ENCODE measurements around the gene TMEM156.
"Not testable (repeated sequence)": the region's sequence is repeated elsewhere in the genome, so short reads cannot be mapped to it uniquely, and the experiment has no call there.

TMEM156 gene

GRCh38 chr4:38954727-38955126 is 77.5 kb downstream of the TMEM156 start:
- no peak for DNase-seq

- no peak for DNase-seq
Observed at GRCh38 chr4:38952017-38952416, 80.2 kb downstream of the TMEM156 start.

GRCh38 chr4:38951598-38951997 is 80.6 kb downstream of the TMEM156 start:
- no peak for DNase-seq

- DNase-seq: no peak
Observed at GRCh38 chr4:38950734-38951133, 81.5 kb downstream of the TMEM156 start.

- no peak for DNase-seq
Observed at GRCh38 chr4:38950159-38950558, 82.0 kb downstream of the TMEM156 start.

GRCh38 chr4:38949411-38950051 is 82.7 kb downstream of the TMEM156 start:
- no peak for DNase-seq

GRCh38 chr4:38948551-38948950 is 83.7 kb downstream of the TMEM156 start:
- peak; percentile 40 for DNase-seq

GRCh38 chr4:38946919-38947318 is 85.3 kb downstream of the TMEM156 start:
- DNase-seq: no peak

GRCh38 chr4:38944440-38944839 is 87.8 kb downstream of the TMEM156 start:
- no peak for DNase-seq

- peak; percentile 50 for DNase-seq
Observed at GRCh38 chr4:38943343-38943742, 88.9 kb downstream of the TMEM156 start.

GRCh38 chr4:38941906-38942305 is 90.3 kb downstream of the TMEM156 start:
- DNase-seq: not testable (repeated sequence)

- DNase-seq: no peak
Observed at GRCh38 chr4:38940476-38940875, 91.7 kb downstream of the TMEM156 start.

- no peak for DNase-seq
Observed at GRCh38 chr4:38939165-38939564, 93.0 kb downstream of the TMEM156 start.

GRCh38 chr4:38935391-38936073 is 96.7 kb downstream of the TMEM156 start:
- no peak for DNase-seq

- no peak for DNase-seq
Observed at GRCh38 chr4:38931125-38931524, 101.1 kb downstream of the TMEM156 start.

GRCh38 chr4:38930707-38931106 is 101.5 kb downstream of the TMEM156 start:
- no peak for DNase-seq

GRCh38 chr4:38930204-38930603 is 102.0 kb downstream of the TMEM156 start:
- no peak for DNase-seq

GRCh38 chr4:38928974-38929373 is 103.2 kb downstream of the TMEM156 start:
- DNase-seq: no peak

- DNase-seq: no peak
Observed at GRCh38 chr4:38928568-38928967, 103.6 kb downstream of the TMEM156 start.

GRCh38 chr4:38926896-38927295 is 105.3 kb downstream of the TMEM156 start:
- DNase-seq: no peak

GRCh38 chr4:38925492-38926413 is 106.5 kb downstream of the TMEM156 start:
- DNase-seq: no peak

- DNase-seq: no peak
Observed at GRCh38 chr4:38924353-38924752, 107.9 kb downstream of the TMEM156 start.

- DNase-seq: no peak
Observed at GRCh38 chr4:38923746-38924145, 108.5 kb downstream of the TMEM156 start.

GRCh38 chr4:38921151-38921550 is 111.1 kb downstream of the TMEM156 start:
- no peak for DNase-seq
